Ovary (tissue), 3 donors: ENCODE data around the gene CCDC14.
"Not testable (repeated sequence)": the region's sequence is repeated elsewhere in the genome, so short reads cannot be mapped to it uniquely, and the experiment has no call there.

Experiments used
- CTCF ChIP-seq, 3 donors: fragments of 450-650 bp in 2 of 3; fragments of 200-600 bp in 1 of 3; IDR thresholded peaks; one replicate each; pipeline versions ENCODE4 v1.5.1 to v1.8.0; 2016 to 2022; ENCODE audit warnings: antibody characterized with exemption in 3 of 3, mild to moderate bottlenecking in 1 of 3
- EP300 ChIP-seq: sonication (generic); formaldehyde crosslinking; IDR thresholded peaks from one replicate; pipeline ENCODE4 v1.6.1; 2017; ENCODE audit warnings: antibody characterized with exemption
- POLR2A ChIP-seq: fragments of 450-650 bp; IDR thresholded peaks from one replicate; pipeline ENCODE4 v1.6.1; 2017; ENCODE audit warnings: antibody characterized with exemption, mild to moderate bottlenecking, moderate library complexity
- donor health status: DM: no; HTN: no; CAD: no.

GRCh38 chr3:124002405-124003079, 41.5 kb upstream of the CCDC14 start:
- not testable (repeated sequence) for TF ChIP-seq CTCF (IDR thresholded peaks at IDR 0.05); POLR2A; EP300
